ENCODE results near the gene OGDH. TPM values are rescaled to one million over a fixed set of nuclear protein-coding genes. Genes with fewer than 3 reads are reported as not detected.
"Not testable (repeated sequence)": the region's sequence is repeated elsewhere in the genome, so short reads cannot be mapped to it uniquely, and the experiment has no call there.

OGDH gene
- total RNA-seq, 1 donor from 2014 or later = 53.1 TPM

- no peak for DNase-seq
Observed at GRCh38 chr7:44673324-44673723, 66.9 kb downstream of the OGDH start.

- no peak for DNase-seq
Observed at GRCh38 chr7:44673771-44674170, 67.3 kb downstream of the OGDH start.

- DNase-seq = no peak
Observed at GRCh38 chr7:44674381-44674780, 68.0 kb downstream of the OGDH start.

- no peak for DNase-seq
Observed at GRCh38 chr7:44676776-44677175, 70.3 kb downstream of the OGDH start.

- DNase-seq = no peak
Observed at GRCh38 chr7:44678101-44678470, 71.7 kb downstream of the OGDH start.

GRCh38 chr7:44678471-44679179 lies 72.2 kb downstream of the OGDH start:
- DNase-seq = peak; percentile 15

GRCh38 chr7:44681645-44682044 lies 75.2 kb downstream of the OGDH start:
- DNase-seq = no peak

GRCh38 chr7:44685723-44686122 lies 79.3 kb downstream of the OGDH start:
- no peak for DNase-seq

- no peak for DNase-seq
Observed at GRCh38 chr7:44689427-44689826, 83.0 kb downstream of the OGDH start.

- DNase-seq = no peak
Observed at GRCh38 chr7:44693641-44694313, 87.3 kb downstream of the OGDH start.

- DNase-seq = no peak
Observed at GRCh38 chr7:44694326-44694725, 87.9 kb downstream of the OGDH start.

- no peak for DNase-seq
Observed at GRCh38 chr7:44694766-44695165, 88.3 kb downstream of the OGDH start.

GRCh38 chr7:44695756-44696155 lies 89.3 kb downstream of the OGDH start:
- DNase-seq = no peak

GRCh38 chr7:44696728-44697127 lies 90.3 kb downstream of the OGDH start:
- DNase-seq = no peak

GRCh38 chr7:44697136-44698045 lies 91.0 kb downstream of the OGDH start:
- no peak for DNase-seq

GRCh38 chr7:44698046-44698580 lies 91.7 kb downstream of the OGDH start:
- no peak for DNase-seq

- DNase-seq = not testable (repeated sequence)
Observed at GRCh38 chr7:44699598-44699997, 93.2 kb downstream of the OGDH start.

- no peak for DNase-seq
Observed at GRCh38 chr7:44700322-44700721, 93.9 kb downstream of the OGDH start.

- not testable (repeated sequence) for DNase-seq
Observed at GRCh38 chr7:44703391-44703790, 97.0 kb downstream of the OGDH start.

- DNase-seq = no peak
Observed at GRCh38 chr7:44703921-44704320, 97.5 kb downstream of the OGDH start.

- no peak for DNase-seq
Observed at GRCh38 chr7:44705434-44705833, 99.0 kb downstream of the OGDH start.

- DNase-seq = no peak
Observed at GRCh38 chr7:44706788-44707557, 100.5 kb downstream of the OGDH start.
